ENCODE measurements around the gene TEC.

TEC gene

GRCh38 chr4:48139691-48140090 lies 129.9 kb downstream of the TEC start:
- Histone ChIP-seq H3K4me1 (peaks cover 0 to 9% (median 0%) of the 10 kb centered on the region in 4 donors), H3K27ac (no peak overlapping the region), H3K27me3 (no peaks in the 10 kb centered on the region), H3K9me3 (no peaks in the 10 kb centered on the region), H3K36me3 (peaks cover 0 to 13% (median 12%) of the 10 kb centered on the region in 3 donors), H3K4me3 (no peak overlapping the region)
- TF ChIP-seq CTCF (IDR thresholded peaks at IDR 0.05), result no peak
- intact Hi-C loops (cut with DNase I; ENCODE audit: low total_unique reads), result no loop called here
- no peak for DNase-seq

GRCh38 chr4:48138936-48139335 lies 130.7 kb downstream of the TEC start:
- H3K27ac ChIP-seq, result no peak overlapping the region
- peaks cover 0 to 13% (median 9%) of the 10 kb centered on the region in 3 donors for H3K36me3 ChIP-seq
- intact Hi-C loops (cut with DNase I; ENCODE audit: low total_unique reads), result no loop called here
- no peak for DNase-seq
- peaks cover 0 to 9% (median 0%) of the 10 kb centered on the region in 4 donors for H3K4me1 ChIP-seq
- H3K9me3 ChIP-seq, result no peaks in the 10 kb centered on the region
- H3K4me3 ChIP-seq, result no peak overlapping the region
- no peak for TF ChIP-seq CTCF (IDR thresholded peaks at IDR 0.05)
- H3K27me3 ChIP-seq, result no peaks in the 10 kb centered on the region

GRCh38 chr4:48138511-48138910 lies 131.1 kb downstream of the TEC start:
- Histone ChIP-seq H3K9me3 (no peaks in the 10 kb centered on the region), H3K36me3 (peaks cover 0 to 13% (median 9%) of the 10 kb centered on the region in 3 donors), H3K27me3 (no peaks in the 10 kb centered on the region), H3K27ac (no peak overlapping the region), H3K4me3 (no peak overlapping the region), H3K4me1 (peaks cover 0 to 9% (median 0%) of the 10 kb centered on the region in 4 donors)
- TF ChIP-seq CTCF (IDR thresholded peaks at IDR 0.05), result no peak
- intact Hi-C loops (cut with DNase I; ENCODE audit: low total_unique reads), result no loop called here
- DNase-seq, result no peak

GRCh38 chr4:48137846-48138245 lies 131.8 kb downstream of the TEC start:
- no peaks in the 10 kb centered on the region for H3K27me3 ChIP-seq
- peaks cover 0 to 9% (median 0%) of the 10 kb centered on the region in 4 donors for H3K4me1 ChIP-seq
- H3K4me3 ChIP-seq, result no peak overlapping the region
- no peak overlapping the region for H3K27ac ChIP-seq
- intact Hi-C loops (cut with DNase I; ENCODE audit: low total_unique reads), result no loop called here
- no peaks in the 10 kb centered on the region for H3K9me3 ChIP-seq
- no peak for DNase-seq
- no peak for TF ChIP-seq CTCF (IDR thresholded peaks at IDR 0.05)
- H3K36me3 ChIP-seq, result peaks cover 0 to 13% (median 9%) of the 10 kb centered on the region in 3 donors

GRCh38 chr4:48134081-48134480 lies 135.6 kb downstream of the TEC start, which contains the start of gene TXK:
Gene TXK (minus strand): TSS chr4:48134250. CDS start chr4:48134170, 80 bp downstream.
- Histone ChIP-seq H3K9me3 (no peaks in the 10 kb centered on the region), H3K36me3 (peaks cover 0 to 13% (median 9%) of the 10 kb centered on the region in 3 donors), H3K4me1 (peaks cover 0 to 10% (median 0%) of the 10 kb centered on the region in 4 donors), H3K27ac (no peak within 1 kb of the TSS), H3K4me3 (no peak within 1 kb of the TSS), H3K27me3 (no peaks in the 10 kb centered on the region)
- intact Hi-C loops (cut with DNase I; ENCODE audit: low total_unique reads), result no loop called here
- no peak for DNase-seq
- no peak for TF ChIP-seq CTCF (IDR thresholded peaks at IDR 0.05)

- no peak for TF ChIP-seq CTCF (IDR thresholded peaks at IDR 0.05)
- intact Hi-C loops (cut with DNase I; ENCODE audit: low total_unique reads), result no loop called here
- H3K4me3 ChIP-seq, result no peak overlapping the region
Observed at GRCh38 chr4:48133669-48134068, 136.0 kb downstream of the TEC start.

More at GRCh38 chr4:48133669-48134068, 136.0 kb downstream of the TEC start:
- Histone ChIP-seq H3K27me3 (no peaks in the 10 kb centered on the region), H3K36me3 (peaks cover 0 to 13% (median 9%) of the 10 kb centered on the region in 3 donors), H3K27ac (no peak overlapping the region), H3K4me1 (peaks cover 0 to 13% (median 2%) of the 10 kb centered on the region in 4 donors), H3K9me3 (no peaks in the 10 kb centered on the region)
- DNase-seq, result no peak
